ENCODE results near the gene STEAP2. TPM values are rescaled to one million over a fixed set of nuclear protein-coding genes. Genes with fewer than 3 reads are reported as not detected.

The STEAP2 gene
- total and polyA plus RNA-seq, 2 experiments from 2014 or later = 2.0 to 3.4 TPM

DNA sequence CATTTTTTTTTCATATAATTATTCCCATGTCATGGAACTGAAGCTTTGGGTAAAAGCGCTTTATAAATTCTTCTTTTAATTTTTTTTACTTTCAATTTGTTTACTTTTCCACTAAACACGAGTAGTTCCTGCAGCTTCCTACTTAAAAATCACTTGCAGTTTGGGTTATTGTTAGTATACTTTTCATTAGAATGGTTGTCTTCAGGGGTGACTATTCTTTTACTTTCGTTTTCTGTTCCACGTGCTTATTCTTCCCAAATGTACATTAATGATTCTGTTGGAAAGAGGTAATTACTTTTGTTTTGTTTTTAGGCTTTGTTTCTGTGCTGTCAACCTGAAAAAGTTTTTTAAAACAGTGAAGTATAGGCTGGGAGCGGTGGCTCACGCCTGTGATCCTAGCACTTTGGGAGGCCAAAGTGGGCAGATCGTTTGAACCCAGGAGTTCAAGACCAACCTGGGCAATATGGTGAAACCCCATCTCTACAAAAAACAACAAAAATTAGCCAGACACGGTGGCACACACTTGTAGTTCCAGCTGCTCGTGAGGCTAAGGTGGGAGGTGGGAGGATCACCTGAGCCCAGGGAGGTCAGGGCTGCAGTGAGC, 28.2 kb downstream of the STEAP2 start:
- no peaks in the 10 kb centered on the region for H3K36me3 ChIP-seq

GRCh38 chr7:90242369-90243168, 31.0 kb downstream of the STEAP2 start:
- DNase-seq (ENCODE audit: low read depth in 1 of 2, low spot score in 1 of 2) = no peak
- Histone ChIP-seq H3K27ac (no peak overlapping the region), H3K27me3 (no peaks in the 10 kb centered on the region), H3K36me3 (no peaks in the 10 kb centered on the region), H3K4me1 (ENCODE audit: low read depth) (no peaks in the 10 kb centered on the region), H3K9me3 (ENCODE audit: low read depth) (no peaks in the 10 kb centered on the region), H3K4me3 (no peak overlapping the region)
- TF ChIP-seq CTCF (IDR thresholded peaks at IDR 0.05; ENCODE audit: low read depth, low read length) = no peak

More for the DNA sequence above, 28.2 kb downstream of the STEAP2 start:
- no peak for DNase-seq (ENCODE audit: low read depth in 1 of 2, low spot score in 1 of 2)
- no peak overlapping the region for H3K4me3 ChIP-seq
- no peaks in the 10 kb centered on the region for H3K27me3 ChIP-seq
- no peaks in the 10 kb centered on the region for H3K9me3 ChIP-seq (ENCODE audit: low read depth)
- no peak overlapping the region for H3K27ac ChIP-seq
- no peak for TF ChIP-seq CTCF (IDR thresholded peaks at IDR 0.05; ENCODE audit: low read depth, low read length)
- no peaks in the 10 kb centered on the region for H3K4me1 ChIP-seq (ENCODE audit: low read depth)

DNA sequence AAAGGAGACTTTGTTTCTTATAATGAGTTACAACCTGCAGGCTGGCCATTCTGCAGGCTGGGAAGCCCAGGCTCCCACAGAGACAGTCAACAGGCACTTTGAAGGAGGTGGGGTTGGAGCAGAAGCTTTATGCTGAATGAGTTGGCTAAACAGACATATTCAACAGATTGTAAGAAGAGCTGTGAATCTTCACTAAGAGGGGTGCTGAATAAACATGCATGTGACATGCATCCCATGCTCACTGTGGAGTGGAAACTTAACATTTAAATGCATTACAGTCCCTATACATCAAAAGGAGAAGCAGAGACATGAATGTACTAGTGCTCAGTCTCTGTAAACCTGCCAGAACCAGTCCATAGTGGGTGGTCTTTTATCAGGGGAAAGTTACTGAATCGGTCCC, 32.0 kb downstream of the STEAP2 start:
- TF ChIP-seq CTCF (IDR thresholded peaks at IDR 0.05; ENCODE audit: low read depth, low read length) = no peak
- no peak for DNase-seq (ENCODE audit: low read depth in 1 of 2, low spot score in 1 of 2)
- H3K36me3 ChIP-seq = no peaks in the 10 kb centered on the region
- H3K4me3 ChIP-seq = no peak overlapping the region
- H3K9me3 ChIP-seq (ENCODE audit: low read depth) = no peaks in the 10 kb centered on the region
- H3K4me1 ChIP-seq (ENCODE audit: low read depth) = no peaks in the 10 kb centered on the region
- H3K27ac ChIP-seq = no peak overlapping the region
- no peaks in the 10 kb centered on the region for H3K27me3 ChIP-seq

DNA sequence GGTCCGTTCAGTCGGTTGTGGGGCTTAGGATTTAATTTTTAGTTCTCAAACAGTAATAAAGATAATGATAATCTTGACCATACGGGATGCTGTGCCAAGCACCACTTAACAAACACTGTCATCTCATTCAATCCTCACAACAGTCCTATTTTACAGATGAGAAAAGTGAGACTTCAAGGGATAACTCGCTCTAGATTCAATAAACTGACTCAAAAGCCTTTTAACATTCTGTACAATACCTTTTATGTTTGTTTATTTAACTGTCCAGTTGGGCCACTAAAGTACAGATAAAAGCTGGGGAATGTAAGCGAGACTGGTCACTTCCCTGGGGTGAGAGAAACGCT, 33.0 kb downstream of the STEAP2 start:
- Histone ChIP-seq H3K27me3 (no peaks in the 10 kb centered on the region), H3K4me1 (ENCODE audit: low read depth) (no peaks in the 10 kb centered on the region), H3K36me3 (no peaks in the 10 kb centered on the region), H3K27ac (no peak overlapping the region), H3K4me3 (peak overlapping the region; percentile 45), H3K9me3 (ENCODE audit: low read depth) (no peaks in the 10 kb centered on the region)
- DNase-seq (ENCODE audit: low read depth in 1 of 2, low spot score in 1 of 2) = no peak
- TF ChIP-seq CTCF (IDR thresholded peaks at IDR 0.05; ENCODE audit: low read depth, low read length) = no peak

DNA sequence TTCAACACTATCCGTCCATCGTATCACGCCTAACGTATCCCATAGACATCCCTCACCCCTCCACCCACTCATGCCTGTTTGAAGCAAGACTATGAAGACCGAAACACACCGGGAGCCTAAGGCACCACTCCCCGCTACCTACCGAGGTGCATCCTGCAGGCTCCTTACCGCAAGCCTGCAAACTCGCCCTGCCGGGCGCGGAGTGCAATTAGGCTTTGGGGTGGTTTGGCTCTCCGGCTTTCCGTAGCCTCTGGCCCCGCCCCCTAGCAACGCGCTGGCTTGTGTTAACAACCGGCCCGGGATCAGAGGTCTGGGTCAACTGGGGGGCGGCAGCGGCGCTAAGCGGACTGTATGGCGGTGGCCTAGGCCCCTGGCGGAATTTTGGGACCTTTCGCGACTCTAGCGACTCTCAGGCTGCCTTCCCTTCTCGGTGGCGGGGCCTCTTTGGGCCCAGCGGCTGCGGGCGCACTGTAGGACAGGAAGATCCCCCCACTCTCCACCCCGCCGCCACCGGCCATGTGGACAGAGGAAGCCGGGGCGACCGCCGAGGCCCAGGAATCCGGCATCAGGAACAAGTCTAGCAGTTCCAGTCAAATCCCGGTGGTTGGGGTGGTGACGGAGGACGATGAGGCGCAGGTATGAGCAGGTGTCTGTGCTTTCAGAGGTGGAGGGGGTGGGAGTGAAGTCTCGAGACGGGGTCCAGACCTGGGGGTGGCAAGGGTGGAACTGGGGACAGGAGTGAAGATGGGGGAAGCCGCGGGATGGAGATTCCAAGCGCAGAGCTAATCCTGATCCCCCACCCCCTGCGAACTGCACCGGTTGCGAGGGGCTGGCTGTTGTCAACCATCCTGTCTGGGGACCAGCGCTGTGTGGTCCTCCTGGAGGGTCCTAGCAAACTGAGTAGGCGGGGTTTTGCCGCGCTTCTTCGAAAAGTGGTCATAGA, 33.6 kb downstream of the STEAP2 start, which contains the start of gene CFAP69:
TSS of gene CFAP69 (plus strand) at position 266 of the 943 bp plus-strand sequence. CDS start at position 517, 251 bp downstream.
- peak; percentile 92 for DNase-seq (ENCODE audit: low read depth in 1 of 2, low spot score in 1 of 2)
- Histone ChIP-seq H3K4me3 (peak within 1 kb of the TSS; percentile 45), H3K9me3 (ENCODE audit: low read depth) (no peaks in the 10 kb centered on the region), H3K4me1 (ENCODE audit: low read depth) (no peaks in the 10 kb centered on the region), H3K27ac (no peak within 1 kb of the TSS), H3K27me3 (no peaks in the 10 kb centered on the region), H3K36me3 (no peaks in the 10 kb centered on the region)
- TF ChIP-seq CTCF (IDR thresholded peaks at IDR 0.05; ENCODE audit: low read depth, low read length) = peak; percentile 30
